ENCODE measurements around the gene KIAA1328.

The KIAA1328 gene

DNA sequence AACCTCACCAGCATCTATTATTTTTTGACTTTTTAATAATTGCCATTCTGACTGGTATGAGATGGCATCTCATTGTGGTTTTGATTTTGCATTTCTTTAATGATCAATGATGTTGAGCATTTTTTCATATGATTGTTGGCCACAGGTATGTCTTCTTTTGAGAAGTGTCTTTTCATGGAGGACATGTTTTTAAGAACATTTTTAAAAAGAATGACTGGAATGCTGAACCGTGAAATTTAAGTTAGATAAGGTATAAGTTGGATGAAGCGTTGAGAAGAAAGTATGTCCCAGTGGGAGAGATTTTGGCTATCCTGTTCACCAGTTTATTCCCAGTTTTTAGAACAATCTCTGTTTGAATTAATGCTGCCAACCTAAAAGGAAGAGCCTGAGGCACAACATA lies 370.8 kb downstream of the KIAA1328 start:
- DNase-seq = no peak

DNA sequence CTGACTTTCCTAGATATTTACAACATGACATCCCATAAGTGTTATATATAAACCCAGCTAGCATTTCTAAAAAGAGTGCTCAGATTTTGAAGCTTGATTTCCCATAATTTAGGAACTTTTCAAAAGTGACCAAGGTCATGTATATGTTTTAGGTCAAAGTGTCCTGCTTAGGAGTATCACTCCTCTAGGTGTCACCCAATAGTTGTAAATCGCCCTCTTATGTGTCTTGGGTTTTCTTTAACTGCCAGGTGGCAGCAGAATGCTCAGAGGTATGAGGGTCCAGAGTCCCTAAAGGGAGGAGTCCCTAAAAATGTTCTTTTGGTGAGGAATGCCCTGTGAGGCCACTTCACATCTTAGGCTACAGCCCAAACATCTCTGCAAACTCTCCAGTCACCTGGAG lies 378.4 kb downstream of the KIAA1328 start:
- no peak for DNase-seq

GRCh38 chr18:37210781-37211180 lies 381.9 kb downstream of the KIAA1328 start:
- DNase-seq = no peak

GRCh38 chr18:37218022-37218590 lies 389.2 kb downstream of the KIAA1328 start:
- DNase-seq = no peak

DNA sequence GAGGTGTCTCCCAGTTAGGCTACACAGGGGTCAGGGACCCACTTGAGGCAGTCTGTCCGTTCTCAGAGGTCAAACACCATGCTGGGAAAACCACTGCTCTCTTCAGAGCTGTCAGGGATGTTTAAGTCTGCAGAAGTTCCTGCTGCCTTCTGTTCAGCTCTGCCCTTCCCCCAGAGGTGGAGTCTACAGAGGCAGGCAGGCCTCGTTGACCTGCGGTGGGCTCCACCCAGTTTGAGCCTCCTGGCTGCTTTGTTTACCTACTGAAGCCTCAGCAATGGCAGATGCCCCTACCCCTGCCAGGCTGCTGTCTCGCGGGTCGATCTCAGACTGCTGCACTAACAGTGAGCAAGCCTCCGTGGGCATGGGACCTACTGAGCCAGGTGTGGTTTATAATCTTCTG lies 390.3 kb downstream of the KIAA1328 start:
- DNase-seq = no peak

- no peak for DNase-seq
Measured at GRCh38 chr18:37222354-37222998, 393.5 kb downstream of the KIAA1328 start.

DNA sequence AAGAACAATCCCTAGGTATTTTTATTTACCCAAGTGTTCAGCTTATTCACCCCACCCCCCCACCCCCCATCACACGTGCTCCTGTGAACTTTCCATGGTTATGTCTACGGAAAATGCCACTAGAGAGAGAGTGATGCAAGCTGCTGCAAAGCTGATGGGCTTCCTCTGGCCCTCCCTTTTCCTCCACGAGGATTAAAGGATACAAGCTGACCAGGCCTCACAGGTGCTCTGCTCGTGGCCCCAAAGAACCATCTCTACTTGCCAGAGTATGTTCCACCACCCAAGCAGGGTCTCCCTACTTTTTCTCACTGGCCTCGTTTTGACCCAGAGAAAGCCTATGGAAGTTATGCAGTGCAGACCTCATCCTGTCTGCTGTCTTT lies 394.1 kb downstream of the KIAA1328 start:
- no peak for DNase-seq

DNA sequence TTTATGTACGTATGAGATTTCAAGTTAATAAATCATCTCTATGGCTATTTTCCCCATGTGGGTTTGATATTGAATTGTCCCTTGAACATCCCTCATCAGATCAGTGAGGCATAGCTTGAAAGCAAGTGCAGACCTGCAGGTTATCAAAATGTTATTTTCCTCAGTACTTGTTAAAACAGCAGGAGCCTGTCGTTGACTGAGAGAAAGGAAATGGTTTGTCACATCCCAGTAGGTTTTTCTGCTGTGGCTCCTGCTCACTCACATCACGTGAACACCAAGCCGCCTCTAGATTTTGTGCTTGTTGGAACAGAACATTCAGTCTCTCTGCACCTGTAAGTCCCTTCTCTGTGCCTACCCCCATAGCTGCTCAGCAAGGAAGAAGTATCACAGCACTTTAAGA lies 396.4 kb downstream of the KIAA1328 start:
- DNase-seq = no peak

- DNase-seq = no peak
Measured at GRCh38 chr18:37230768-37231167, 401.8 kb downstream of the KIAA1328 start.

DNA sequence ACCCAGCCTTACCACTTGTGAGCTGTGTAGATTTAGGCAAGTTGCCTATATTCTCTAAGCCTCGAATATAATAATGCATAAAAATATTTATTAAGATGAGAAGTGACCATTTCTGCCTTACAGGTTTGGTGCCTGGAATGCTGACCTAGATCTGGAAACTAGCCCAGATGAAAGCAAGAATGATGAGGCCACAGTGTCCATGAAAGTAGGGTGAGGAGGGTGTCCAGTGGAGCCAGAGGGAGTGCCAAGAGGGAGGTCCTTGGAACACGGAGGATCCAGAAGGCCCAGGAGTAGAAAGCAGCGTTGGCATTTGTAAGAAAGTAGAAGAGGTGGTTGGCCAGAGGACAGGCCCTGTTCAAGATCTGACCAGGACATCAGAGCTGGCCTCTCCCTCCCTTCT lies 402.3 kb downstream of the KIAA1328 start:
- DNase-seq = no peak

- no peak for DNase-seq
Measured at GRCh38 chr18:37235583-37235982, 406.7 kb downstream of the KIAA1328 start.

GRCh38 chr18:37238282-37239108 lies 409.6 kb downstream of the KIAA1328 start:
- peak in 8 of 58 donors; percentile 14 to 41 (median 26) for DNase-seq

GRCh38 chr18:37242091-37242490 lies 413.2 kb downstream of the KIAA1328 start:
- no peak for DNase-seq

DNA sequence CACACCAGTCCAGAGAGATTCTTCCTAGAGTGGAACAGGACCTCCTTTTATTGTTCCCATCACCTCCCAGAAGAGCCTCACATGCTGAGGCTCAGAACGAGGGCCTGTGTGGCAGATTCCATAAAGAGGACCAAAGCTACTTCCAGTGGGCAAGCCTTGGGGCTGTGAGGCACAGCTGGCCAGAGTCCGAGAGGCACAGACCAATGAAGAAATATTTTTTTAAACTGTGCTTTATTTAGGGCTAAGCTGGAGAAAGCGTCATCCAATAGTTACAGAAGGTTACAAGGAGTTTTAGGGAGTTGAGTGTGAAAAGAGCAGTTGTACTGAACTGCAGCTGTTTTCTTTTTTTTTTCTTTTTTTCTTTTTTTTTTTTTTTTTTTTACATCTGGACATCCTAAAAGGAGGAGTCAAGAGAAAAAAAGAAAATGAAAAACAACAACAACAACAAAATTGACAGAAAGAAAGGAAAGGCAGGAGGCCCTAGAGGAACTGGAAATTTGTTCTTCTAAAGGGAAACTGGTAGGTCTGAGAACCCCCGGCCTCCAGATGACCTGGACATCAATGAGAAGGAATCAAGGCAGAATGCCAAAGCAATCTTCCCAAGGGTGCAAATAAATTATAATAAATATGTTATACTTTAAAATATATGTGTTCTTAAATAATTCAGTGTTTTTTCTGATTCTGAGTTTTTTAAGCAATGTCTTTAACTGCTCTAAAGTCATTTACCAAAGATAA lies 414.1 kb downstream of the KIAA1328 start:
- DNase-seq = no peak

DNA sequence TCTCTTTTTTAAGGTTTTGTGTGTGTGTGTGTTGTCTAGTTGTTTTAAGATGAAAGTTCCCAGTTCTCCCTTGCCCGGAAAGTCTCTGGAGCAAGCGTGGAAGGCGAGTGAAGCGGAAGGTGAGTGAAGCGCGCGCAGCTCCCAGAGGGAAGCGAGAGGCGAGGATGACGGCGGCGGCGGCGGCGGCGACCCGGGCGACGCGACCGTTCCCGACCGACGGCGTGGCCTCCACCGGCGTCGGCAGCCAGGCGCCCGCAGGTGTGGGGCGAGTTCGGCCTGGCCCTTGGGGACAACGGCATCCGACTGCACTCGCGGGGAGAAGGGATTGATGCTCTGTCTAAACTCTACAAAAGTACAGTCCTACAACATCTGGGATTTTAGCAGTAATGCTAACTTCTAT lies 414.8 kb downstream of the KIAA1328 start:
- no peak for DNase-seq

DNA sequence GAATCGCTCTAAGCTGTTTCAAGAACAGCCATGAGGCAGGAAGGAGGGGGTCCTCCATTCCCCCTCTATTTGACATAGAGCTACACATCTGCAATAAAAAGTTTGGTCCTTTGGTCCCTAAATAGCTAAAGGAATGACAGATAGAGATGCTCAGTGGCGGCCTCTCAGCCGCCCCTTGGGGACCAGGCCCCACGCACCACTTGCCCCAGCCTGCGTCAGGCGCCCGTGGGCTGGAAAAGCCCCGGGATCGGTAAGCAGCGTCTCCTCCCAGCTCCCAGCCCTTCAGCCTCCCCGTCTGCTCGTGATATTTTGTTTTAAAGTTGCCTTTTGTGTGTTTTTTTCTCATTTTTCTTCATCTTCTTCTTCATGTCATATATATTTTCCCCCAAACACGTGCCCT lies 415.7 kb downstream of the KIAA1328 start:
- DNase-seq = no peak

GRCh38 chr18:37246779-37247340 lies 417.9 kb downstream of the KIAA1328 start:
- DNase-seq = no peak

DNA sequence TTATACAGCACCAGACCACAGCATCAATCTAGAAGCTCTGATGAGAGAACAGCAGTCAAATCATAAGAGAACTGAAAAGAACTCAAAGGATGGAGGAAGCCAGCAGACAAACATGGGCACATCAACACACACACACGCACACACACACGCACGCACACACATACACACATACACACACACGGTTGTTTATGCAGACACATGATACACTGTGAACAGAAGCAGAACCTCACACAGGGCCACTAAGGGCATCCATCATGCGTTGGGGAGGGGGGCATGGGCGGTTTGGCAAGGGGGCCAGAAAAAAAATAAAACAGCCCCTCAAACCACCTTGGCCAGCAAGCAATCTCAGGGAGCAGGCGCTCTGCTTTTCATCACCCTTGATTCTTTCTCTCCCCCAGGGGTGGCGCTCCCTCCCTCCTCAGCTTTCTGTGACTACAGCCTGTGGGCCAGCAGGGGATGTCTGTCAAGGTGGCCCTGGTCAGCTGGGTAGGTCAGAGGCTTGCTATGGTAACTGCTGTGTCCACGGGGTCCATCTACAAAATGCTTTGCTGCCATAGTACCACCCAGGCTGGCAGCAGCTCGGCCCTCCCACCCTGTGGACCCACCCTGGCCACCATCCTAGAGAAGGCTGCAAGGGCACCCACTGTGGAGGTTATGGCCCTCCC lies 418.7 kb downstream of the KIAA1328 start:
- no peak for DNase-seq

- no peak for DNase-seq
Measured at GRCh38 chr18:37248281-37248680, 419.4 kb downstream of the KIAA1328 start.

DNA sequence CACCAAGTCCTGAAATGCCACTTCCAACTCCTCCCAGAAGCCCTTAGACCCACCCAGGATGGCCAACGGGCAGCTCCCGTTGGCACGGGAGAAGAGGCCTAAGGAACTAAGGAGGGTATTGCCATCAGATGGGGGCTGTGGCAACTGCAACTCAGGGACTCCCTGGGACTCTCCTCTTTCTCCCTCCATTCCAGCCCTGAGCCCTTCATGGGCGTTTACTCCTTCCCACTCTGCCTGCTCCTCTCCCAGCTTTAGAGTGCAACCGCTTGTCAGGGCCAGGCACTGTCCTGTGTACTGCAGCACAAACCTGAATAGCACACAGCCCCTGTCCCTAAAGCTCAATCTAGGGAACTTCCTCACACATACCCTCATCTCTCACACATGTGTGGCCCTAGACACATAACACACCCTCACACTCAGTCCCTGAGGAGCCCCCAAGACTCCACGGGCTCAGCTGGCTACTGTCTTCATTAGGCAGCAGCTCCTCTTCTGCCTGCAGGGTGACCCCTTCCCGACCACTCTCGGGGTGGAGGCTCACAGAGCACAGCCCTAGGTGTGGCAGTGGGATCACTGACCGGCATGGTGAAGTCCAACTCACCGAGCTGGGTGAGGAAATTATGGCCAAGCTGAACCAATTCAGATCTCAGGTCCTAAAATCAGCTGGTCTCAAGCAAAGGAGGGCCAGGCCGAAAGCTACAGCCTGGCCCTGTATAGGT lies 420.4 kb downstream of the KIAA1328 start:
- DNase-seq = no peak
